Measurements from ENCODE around the gene AGBL1.

The AGBL1 gene

GRCh38 chr15:86961669-86962068, 882.0 kb downstream of the AGBL1 start:
- TF ChIP-seq CTCF (IDR thresholded peaks at IDR 0.05), result no peak
- no peaks in the 10 kb centered on the region for H3K9me3 Mint-ChIP-seq
- no peak overlapping the region for H3K27ac Mint-ChIP-seq
- no peaks in the 10 kb centered on the region for H3K4me1 Mint-ChIP-seq
- H3K4me3 Mint-ChIP-seq, result no peak overlapping the region
- H3K36me3 Mint-ChIP-seq (ENCODE audit: low read depth), result no peaks in the 10 kb centered on the region
- H3K27me3 Mint-ChIP-seq (ENCODE audit: low read depth, poor library complexity), result no peaks in the 10 kb centered on the region
- no peak for DNase-seq

GRCh38 chr15:86964271-86964670, 884.6 kb downstream of the AGBL1 start:
- Mint-ChIP-seq H3K27ac (no peak overlapping the region), H3K4me1 (no peaks in the 10 kb centered on the region), H3K36me3 (ENCODE audit: low read depth) (no peaks in the 10 kb centered on the region), H3K27me3 (ENCODE audit: low read depth, poor library complexity) (peaks cover under 1% of the 10 kb centered on the region), H3K9me3 (no peaks in the 10 kb centered on the region), H3K4me3 (no peak overlapping the region)
- no peak for DNase-seq
- no peak for TF ChIP-seq CTCF (IDR thresholded peaks at IDR 0.05)

- DNase-seq, result no peak
- H3K27me3 Mint-ChIP-seq (ENCODE audit: low read depth, poor library complexity), result peaks cover 4% of the 10 kb centered on the region
- no peak for TF ChIP-seq CTCF (IDR thresholded peaks at IDR 0.05)
- no peaks in the 10 kb centered on the region for H3K4me1 Mint-ChIP-seq
- no peaks in the 10 kb centered on the region for H3K9me3 Mint-ChIP-seq
- H3K27ac Mint-ChIP-seq, result no peak overlapping the region
- H3K36me3 Mint-ChIP-seq (ENCODE audit: low read depth), result no peaks in the 10 kb centered on the region
- no peak overlapping the region for H3K4me3 Mint-ChIP-seq
These were observed 888.6 kb downstream of the AGBL1 start for GRCh38 chr15:86968244-86968643.

GRCh38 chr15:86969364-86969763, 889.7 kb downstream of the AGBL1 start:
- Mint-ChIP-seq H3K9me3 (no peaks in the 10 kb centered on the region), H3K4me1 (no peaks in the 10 kb centered on the region), H3K36me3 (ENCODE audit: low read depth) (no peaks in the 10 kb centered on the region), H3K27me3 (ENCODE audit: low read depth, poor library complexity) (peaks cover 4% of the 10 kb centered on the region), H3K4me3 (no peak overlapping the region), H3K27ac (no peak overlapping the region)
- TF ChIP-seq CTCF (IDR thresholded peaks at IDR 0.05), result no peak
- DNase-seq, result no peak

- TF ChIP-seq CTCF (IDR thresholded peaks at IDR 0.05), result no peak
- DNase-seq, result no peak
- Mint-ChIP-seq H3K27me3 (ENCODE audit: low read depth, poor library complexity) (peaks cover 4% of the 10 kb centered on the region), H3K36me3 (ENCODE audit: low read depth) (no peaks in the 10 kb centered on the region), H3K9me3 (no peaks in the 10 kb centered on the region), H3K4me3 (no peak overlapping the region), H3K4me1 (no peaks in the 10 kb centered on the region), H3K27ac (no peak overlapping the region)
These were observed 893.7 kb downstream of the AGBL1 start for GRCh38 chr15:86973284-86973844.

GRCh38 chr15:86988033-86988432, 908.4 kb downstream of the AGBL1 start:
- peaks cover 2% of the 10 kb centered on the region for H3K27me3 Mint-ChIP-seq (ENCODE audit: low read depth, poor library complexity)
- H3K4me1 Mint-ChIP-seq, result no peaks in the 10 kb centered on the region
- DNase-seq, result no peak
- no peaks in the 10 kb centered on the region for H3K36me3 Mint-ChIP-seq (ENCODE audit: low read depth)
- no peak overlapping the region for H3K27ac Mint-ChIP-seq
- no peak overlapping the region for H3K4me3 Mint-ChIP-seq
- TF ChIP-seq CTCF (IDR thresholded peaks at IDR 0.05), result no peak
- H3K9me3 Mint-ChIP-seq, result peaks cover 4% of the 10 kb centered on the region

All from nephron progenitor cell (in vitro differentiated cells).